Measurements from ENCODE around the gene PTCHD4. TPM values are rescaled to one million over a fixed set of nuclear protein-coding genes. Genes with fewer than 3 reads are reported as not detected.
"Not testable (repeated sequence)": the region's sequence is repeated elsewhere in the genome, so short reads cannot be mapped to it uniquely, and the experiment has no call there.

Gene PTCHD4
- total RNA-seq, 1 donor from 2014 or later = 1.8 TPM

- DNase-seq (ENCODE audit: low read depth) = no peak
- Histone ChIP-seq H3K27me3 (ENCODE audit: control insufficient read depth, insufficient read depth, low read length) (no peaks in the 10 kb centered on the region), H3K36me3 (ENCODE audit: control insufficient read depth, insufficient read depth, low read length) (no peaks in the 10 kb centered on the region), H3K4me3 (ENCODE audit: low read depth, low read length) (no peak overlapping the region)
- FAIRE-seq = no peak
- TF ChIP-seq CTCF (IDR thresholded peaks at IDR 0.05; ENCODE audit: insufficient read depth, low read length, severe bottlenecking) = no peak
Observed at GRCh38 chr6:48116699-48117645, 6.0 kb upstream of the PTCHD4 start.

GRCh38 chr6:48113130-48113529 lies 2.1 kb upstream of the PTCHD4 start:
- Histone ChIP-seq H3K27me3 (ENCODE audit: control insufficient read depth, insufficient read depth, low read length) (no peaks in the 10 kb centered on the region), H3K4me3 (ENCODE audit: low read depth, low read length) (no peak overlapping the region), H3K36me3 (ENCODE audit: control insufficient read depth, insufficient read depth, low read length) (no peaks in the 10 kb centered on the region)
- TF ChIP-seq CTCF (IDR thresholded peaks at IDR 0.05; ENCODE audit: insufficient read depth, low read length, severe bottlenecking) = no peak
- DNase-seq (ENCODE audit: low read depth) (no peak), FAIRE-seq (no peak)

- TF ChIP-seq CTCF (IDR thresholded peaks at IDR 0.05; ENCODE audit: insufficient read depth, low read length, severe bottlenecking) = no peak
- no peak for DNase-seq (ENCODE audit: low read depth)
- Histone ChIP-seq H3K36me3 (ENCODE audit: control insufficient read depth, insufficient read depth, low read length) (no peaks in the 10 kb centered on the region), H3K27me3 (ENCODE audit: control insufficient read depth, insufficient read depth, low read length) (no peaks in the 10 kb centered on the region), H3K4me3 (ENCODE audit: low read depth, low read length) (no peak overlapping the region)
- no peak for FAIRE-seq
Observed at GRCh38 chr6:48111575-48111974, 578 bp upstream of the PTCHD4 start.

- no peak for TF ChIP-seq CTCF (IDR thresholded peaks at IDR 0.05; ENCODE audit: insufficient read depth, low read length, severe bottlenecking)
- no peaks in the 10 kb centered on the region for H3K36me3 ChIP-seq (ENCODE audit: control insufficient read depth, insufficient read depth, low read length)
- H3K4me3 ChIP-seq (ENCODE audit: low read depth, low read length) = peak overlapping the region; percentile 40
- no peaks in the 10 kb centered on the region for H3K27me3 ChIP-seq (ENCODE audit: control insufficient read depth, insufficient read depth, low read length)
- no peak for FAIRE-seq
- no peak for DNase-seq (ENCODE audit: low read depth)
Observed at GRCh38 chr6:48110436-48111142, 408 bp downstream of the PTCHD4 start.

GRCh38 chr6:48109944-48110343 lies 1.1 kb downstream of the PTCHD4 start:
- FAIRE-seq = no peak
- Histone ChIP-seq H3K36me3 (ENCODE audit: control insufficient read depth, insufficient read depth, low read length) (no peaks in the 10 kb centered on the region), H3K4me3 (ENCODE audit: low read depth, low read length) (peak overlapping the region; percentile 40), H3K27me3 (ENCODE audit: control insufficient read depth, insufficient read depth, low read length) (no peaks in the 10 kb centered on the region)
- no peak for TF ChIP-seq CTCF (IDR thresholded peaks at IDR 0.05; ENCODE audit: insufficient read depth, low read length, severe bottlenecking)
- peak; percentile 69 for DNase-seq (ENCODE audit: low read depth)

GRCh38 chr6:48102476-48103195 lies 8.4 kb downstream of the PTCHD4 start:
- not testable (repeated sequence) for H3K27me3 ChIP-seq (ENCODE audit: control insufficient read depth, insufficient read depth, low read length); FAIRE-seq; DNase-seq (ENCODE audit: low read depth)

More at GRCh38 chr6:48102476-48103195, 8.4 kb downstream of the PTCHD4 start:
- H3K36me3 ChIP-seq (ENCODE audit: control insufficient read depth, insufficient read depth, low read length); H3K4me3 ChIP-seq (ENCODE audit: low read depth, low read length): not testable (repeated sequence)
